Activated CD4-positive, alpha-beta memory T cell treated with anti-CD3 and anti-CD28 coated beads, Interleukin-2, amount 10 ng/mL, durations not matched to agents 7 days and 5 days (primary cell): Measurements from ENCODE around the gene IP6K3. TPM values are rescaled to one million over a fixed set of nuclear protein-coding genes. Genes with fewer than 3 reads are reported as not detected.
A peak's percentile ranks its signal among the peaks of the same experiment; 100 is the strongest.

ENCODE experiments used
- CTCF ChIA-PET: fragments of 350-600 bp; sonication (Branson Sonifier 250); formaldehyde crosslinking; loops from one replicate; lab custom pipeline; 2021; ENCODE audit warnings: antibody characterized with exemption, inconsistent platforms; lab: Charles Lee
- POLR2A ChIA-PET: fragments of 350-600 bp; sonication (Branson Sonifier 250); formaldehyde crosslinking; loops from one replicate; lab custom pipeline; 2021; ENCODE audit warnings: antibody characterized with exemption; lab: Charles Lee
- DNase-seq: peaks from one replicate; pipeline ENCODE4 v3.0.0-alpha.2; 2020
- H3K27ac Mint-ChIP-seq: one replicate; pipeline ENCODE4 v1.8.0; 2021; ENCODE audit warnings: mild to moderate bottlenecking, mixed read lengths
- H3K27me3 Mint-ChIP-seq: one replicate; pipeline ENCODE4 v1.8.0; 2021; ENCODE audit warnings: mixed read lengths
- H3K36me3 Mint-ChIP-seq: one replicate; pipeline ENCODE4 v1.8.0; 2021; ENCODE audit warnings: low read depth, mixed read lengths
- H3K4me1 Mint-ChIP-seq: one replicate; pipeline ENCODE4 v1.8.0; 2021; ENCODE audit warnings: mixed read lengths
- H3K4me3 Mint-ChIP-seq: one replicate; pipeline ENCODE4 v1.8.0; 2021; ENCODE audit warnings: mild to moderate bottlenecking, mixed read lengths
- H3K9me3 Mint-ChIP-seq: one replicate; pipeline ENCODE4 v1.8.0; 2021; ENCODE audit warnings: mixed read lengths
- total RNA-seq, 2 experiments: library from RNA; stranded (reverse); gene quantifications; one replicate each; pipeline ENCODE4 v1.2.3, GENCODE V29; 2021

Gene IP6K3
- total RNA-seq, 2 experiments from 2014 or later = not detected

GRCh38 chr6:33752646-33753015, 5.9 kb upstream of the IP6K3 start:
- ChIA-PET CTCF (interaction anchor here (1.4 to 1.8 kb wide), 2 partner anchors 9 kb away, joined by 3 to 5 read pairs; no protein-coding TSS in a partner anchor), POLR2A (no interaction called here)
- H3K36me3 Mint-ChIP-seq = no peaks in the 10 kb centered on the region
- no peaks in the 10 kb centered on the region for H3K27me3 Mint-ChIP-seq
- H3K4me1 Mint-ChIP-seq = no peaks in the 10 kb centered on the region
- H3K9me3 Mint-ChIP-seq = no peaks in the 10 kb centered on the region
- DNase-seq = no peak
- no peak overlapping the region for H3K4me3 Mint-ChIP-seq
- H3K27ac Mint-ChIP-seq = no peak overlapping the region

GRCh38 chr6:33751771-33752645, 5.3 kb upstream of the IP6K3 start:
- ChIA-PET POLR2A (no interaction called here), CTCF (interaction anchor here (1.4 kb wide), 1 partner anchor 9 kb away, joined by 3 read pairs; no protein-coding TSS in a partner anchor)
- Mint-ChIP-seq H3K27ac (no peak overlapping the region), H3K4me1 (no peaks in the 10 kb centered on the region), H3K4me3 (no peak overlapping the region), H3K9me3 (no peaks in the 10 kb centered on the region), H3K36me3 (no peaks in the 10 kb centered on the region), H3K27me3 (no peaks in the 10 kb centered on the region)
- no peak for DNase-seq

- no peaks in the 10 kb centered on the region for H3K9me3 Mint-ChIP-seq
- ChIA-PET POLR2A (no interaction called here), CTCF (no interaction called here)
- no peaks in the 10 kb centered on the region for H3K36me3 Mint-ChIP-seq
- peaks cover 1% of the 10 kb centered on the region for H3K27me3 Mint-ChIP-seq
- H3K4me3 Mint-ChIP-seq = no peak overlapping the region
- H3K4me1 Mint-ChIP-seq = no peaks in the 10 kb centered on the region
- no peak overlapping the region for H3K27ac Mint-ChIP-seq
- no peak for DNase-seq
These were observed 3.7 kb upstream of the IP6K3 start for GRCh38 chr6:33750244-33750991.

- DNase-seq = no peak
- ChIA-PET CTCF (no interaction called here), POLR2A (no interaction called here)
- Mint-ChIP-seq H3K27ac (no peak overlapping the region), H3K9me3 (no peaks in the 10 kb centered on the region), H3K4me3 (no peak overlapping the region), H3K36me3 (no peaks in the 10 kb centered on the region), H3K27me3 (peaks cover 1% of the 10 kb centered on the region), H3K4me1 (no peaks in the 10 kb centered on the region)
These were observed 2.7 kb upstream of the IP6K3 start for GRCh38 chr6:33749401-33749800.

- no peak for DNase-seq
- Mint-ChIP-seq H3K27me3 (peaks cover 7% of the 10 kb centered on the region), H3K36me3 (no peaks in the 10 kb centered on the region), H3K4me1 (no peaks in the 10 kb centered on the region), H3K27ac (no peak overlapping the region), H3K9me3 (no peaks in the 10 kb centered on the region), H3K4me3 (no peak overlapping the region)
- ChIA-PET CTCF (no interaction called here), POLR2A (no interaction called here)
These were observed 2.1 kb upstream of the IP6K3 start for GRCh38 chr6:33748841-33749240.

GRCh38 chr6:33747823-33748222, 1.1 kb upstream of the IP6K3 start:
- Mint-ChIP-seq H3K9me3 (no peaks in the 10 kb centered on the region), H3K4me3 (no peak overlapping the region), H3K27me3 (peaks cover 14% of the 10 kb centered on the region), H3K4me1 (no peaks in the 10 kb centered on the region), H3K36me3 (no peaks in the 10 kb centered on the region), H3K27ac (no peak overlapping the region)
- POLR2A ChIA-PET = no interaction called here
- CTCF ChIA-PET = no interaction called here
- no peak for DNase-seq

- POLR2A ChIA-PET = no interaction called here
- CTCF ChIA-PET = interaction anchor here (1.1 to 3.3 kb wide), 4 partner anchors 15 to 202 kb away, joined by 3 to 18 read pairs (median 4); partner anchors contain the start of gene UQCC2
- H3K27ac Mint-ChIP-seq = no peak overlapping the region
- DNase-seq = no peak
- H3K9me3 Mint-ChIP-seq = no peaks in the 10 kb centered on the region
- no peaks in the 10 kb centered on the region for H3K36me3 Mint-ChIP-seq
- peaks cover 21% of the 10 kb centered on the region for H3K27me3 Mint-ChIP-seq
- no peak overlapping the region for H3K4me3 Mint-ChIP-seq
- no peaks in the 10 kb centered on the region for H3K4me1 Mint-ChIP-seq
These were observed 587 bp downstream of the IP6K3 start for GRCh38 chr6:33746036-33746600.

- no peaks in the 10 kb centered on the region for H3K4me1 Mint-ChIP-seq
- no peak overlapping the region for H3K27ac Mint-ChIP-seq
- H3K27me3 Mint-ChIP-seq = peaks cover 21% of the 10 kb centered on the region
- no peaks in the 10 kb centered on the region for H3K36me3 Mint-ChIP-seq
- no peak overlapping the region for H3K4me3 Mint-ChIP-seq
- CTCF ChIA-PET = interaction anchor here (1.1 to 3.3 kb wide), 5 partner anchors 15 to 202 kb away, joined by 3 to 18 read pairs (median 5); partner anchors contain the start of gene UQCC2
- DNase-seq = no peak
- H3K9me3 Mint-ChIP-seq = no peaks in the 10 kb centered on the region
- POLR2A ChIA-PET = no interaction called here
These were observed 1.2 kb downstream of the IP6K3 start for GRCh38 chr6:33745548-33745947.

- Mint-ChIP-seq H3K27me3 (peaks cover 21% of the 10 kb centered on the region), H3K36me3 (no peaks in the 10 kb centered on the region), H3K9me3 (no peaks in the 10 kb centered on the region), H3K27ac (no peak overlapping the region), H3K4me1 (no peaks in the 10 kb centered on the region), H3K4me3 (no peak overlapping the region)
- DNase-seq = no peak
- POLR2A ChIA-PET = interaction anchor here (2.4 kb wide), 1 partner anchor 33 kb away, joined by 6 read pairs; the partner anchor contains the start of gene UQCC2
- CTCF ChIA-PET = interaction anchor here (0.7 to 3.3 kb wide), 11 partner anchors 9 to 230 kb away, joined by 3 to 18 read pairs (median 3); partner anchors contain the start of gene UQCC2
These were observed 1.7 kb downstream of the IP6K3 start for GRCh38 chr6:33744895-33745546.

GRCh38 chr6:33744001-33744848, 2.5 kb downstream of the IP6K3 start:
- no peaks in the 10 kb centered on the region for H3K36me3 Mint-ChIP-seq
- peak; percentile 76 for DNase-seq
- POLR2A ChIA-PET = interaction anchor here (2.4 kb wide), 1 partner anchor 33 kb away, joined by 6 read pairs; the partner anchor contains the start of gene UQCC2
- no peak overlapping the region for H3K27ac Mint-ChIP-seq
- CTCF ChIA-PET = interaction anchor here (0.7 to 3.3 kb wide), 18 partner anchors 9 to 411 kb away, joined by 3 to 18 read pairs (median 3); partner anchors contain the start of gene UQCC2
- H3K27me3 Mint-ChIP-seq = peaks cover 21% of the 10 kb centered on the region
- H3K4me1 Mint-ChIP-seq = no peaks in the 10 kb centered on the region
- no peaks in the 10 kb centered on the region for H3K9me3 Mint-ChIP-seq
- no peak overlapping the region for H3K4me3 Mint-ChIP-seq

GRCh38 chr6:33742837-33743236, 3.9 kb downstream of the IP6K3 start:
- ChIA-PET POLR2A (interaction anchor here (2.4 kb wide), 1 partner anchor 31 kb away, joined by 6 read pairs; the partner anchor contains the start of gene UQCC2), CTCF (interaction anchor here (1.5 to 3.3 kb wide), 7 partner anchors 11 to 412 kb away, joined by 3 to 18 read pairs (median 5); partner anchors contain the start of gene UQCC2)
- H3K4me1 Mint-ChIP-seq = no peaks in the 10 kb centered on the region
- peaks cover 21% of the 10 kb centered on the region for H3K27me3 Mint-ChIP-seq
- DNase-seq = no peak
- no peaks in the 10 kb centered on the region for H3K36me3 Mint-ChIP-seq
- no peak overlapping the region for H3K4me3 Mint-ChIP-seq
- H3K9me3 Mint-ChIP-seq = no peaks in the 10 kb centered on the region
- H3K27ac Mint-ChIP-seq = no peak overlapping the region
